ENCODE data around the gene UNC13B.
A peak's percentile ranks its signal among the peaks of the same experiment; 100 is the strongest.
"Not testable (repeated sequence)": the region's sequence is repeated elsewhere in the genome, so short reads cannot be mapped to it uniquely, and the experiment has no call there.

UNC13B gene

DNA sequence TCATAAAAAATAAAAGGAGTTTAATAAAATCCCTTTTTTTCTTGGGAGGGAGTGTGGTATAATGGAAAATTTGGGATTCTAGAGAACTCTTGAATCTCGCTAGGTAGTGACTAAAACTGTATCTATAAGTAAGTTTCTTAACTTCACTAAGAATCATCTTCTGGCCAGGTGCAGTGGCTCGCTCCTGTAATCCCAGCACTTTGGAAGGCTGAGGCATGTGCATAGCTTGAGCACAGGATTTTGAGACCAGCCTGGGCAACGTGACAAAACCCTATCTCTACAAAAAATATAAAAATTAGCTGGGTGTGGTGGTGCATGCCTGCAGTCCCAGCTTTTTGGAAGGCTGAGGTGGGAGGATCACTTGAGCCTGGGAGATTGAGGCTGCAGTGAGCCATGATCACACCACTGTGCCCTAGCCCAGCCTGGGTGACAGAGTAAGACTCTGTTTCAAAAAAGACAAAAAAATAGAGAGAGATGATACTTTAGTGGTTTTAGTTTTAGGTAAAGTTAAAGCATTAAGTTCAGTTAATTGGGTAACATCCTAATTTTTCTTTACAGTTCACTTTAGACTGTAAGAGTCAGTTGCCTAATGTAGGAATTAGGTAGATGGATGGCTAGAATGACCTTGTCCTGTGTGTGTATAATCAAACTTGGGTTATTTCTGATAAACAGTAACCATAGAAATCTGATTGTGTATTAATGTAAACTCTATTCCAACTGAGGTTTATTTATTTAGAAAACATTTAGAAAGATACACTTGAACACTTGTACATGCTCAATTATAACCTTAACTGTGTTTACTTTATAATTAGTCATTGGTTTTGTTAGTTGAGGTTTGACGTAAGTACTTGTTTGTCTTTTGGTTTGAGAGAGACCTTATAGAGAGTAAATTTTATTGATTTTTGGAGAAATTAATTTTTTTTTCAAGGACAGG, 17.8 kb downstream of the UNC13B start:
- Histone ChIP-seq H3K27me3 (no peaks in the 10 kb centered on the region), H3K27ac (no peak overlapping the region), H3K4me1 (no peaks in the 10 kb centered on the region), H3K4me2 (no peak overlapping the region), H4K20me1 (no peaks in the 10 kb centered on the region), H3K9ac (no peak overlapping the region), H3K36me3 (peaks cover 0 to 5% (median 0%) of the 10 kb centered on the region in 11 experiments; a peak in 2 of 22 replicates), H3K4me3 (no peak overlapping the region), H3K9me3 (replicated peaks in 1 of 11) (peaks cover 45 to 88% (median 54%) of the 10 kb centered on the region in 11 experiments)
- TF ChIP-seq Cebpa-rat (IDR thresholded peaks at IDR 0.05), result no peak

DNA sequence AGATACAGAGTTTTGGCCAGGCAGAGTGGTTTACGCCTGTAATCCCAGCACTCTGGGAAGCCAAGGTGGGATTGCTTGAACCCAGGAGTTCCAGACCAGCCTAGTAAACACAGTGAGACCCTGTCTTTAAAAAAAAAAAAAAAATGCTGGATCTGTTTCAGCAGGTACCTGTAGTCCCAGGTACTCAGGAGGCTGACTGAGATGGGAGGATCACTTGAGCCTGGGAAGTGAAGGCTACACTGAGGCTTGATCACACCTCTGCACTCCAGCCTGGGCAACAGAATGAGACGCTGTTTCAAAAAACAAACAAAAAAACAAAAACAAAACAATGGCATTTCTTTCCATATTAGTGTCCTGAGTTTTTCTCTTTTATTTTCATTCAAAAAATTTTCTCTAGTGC, 19.0 kb downstream of the UNC13B start:
- Histone ChIP-seq H3K9ac (no peak overlapping the region), H3K36me3 (peaks cover 0 to 5% (median 0%) of the 10 kb centered on the region in 11 experiments; a peak in 2 of 22 replicates), H3K4me1 (no peaks in the 10 kb centered on the region), H3K27me3 (no peaks in the 10 kb centered on the region), H4K20me1 (no peaks in the 10 kb centered on the region), H3K9me3 (replicated peaks in 1 of 11) (peaks cover 52 to 92% (median 65%) of the 10 kb centered on the region in 11 experiments), H3K27ac (no peak overlapping the region), H3K4me3 (no peak overlapping the region), H3K4me2 (no peak overlapping the region)
- TF ChIP-seq Cebpa-rat (IDR thresholded peaks at IDR 0.05), result no peak

DNA sequence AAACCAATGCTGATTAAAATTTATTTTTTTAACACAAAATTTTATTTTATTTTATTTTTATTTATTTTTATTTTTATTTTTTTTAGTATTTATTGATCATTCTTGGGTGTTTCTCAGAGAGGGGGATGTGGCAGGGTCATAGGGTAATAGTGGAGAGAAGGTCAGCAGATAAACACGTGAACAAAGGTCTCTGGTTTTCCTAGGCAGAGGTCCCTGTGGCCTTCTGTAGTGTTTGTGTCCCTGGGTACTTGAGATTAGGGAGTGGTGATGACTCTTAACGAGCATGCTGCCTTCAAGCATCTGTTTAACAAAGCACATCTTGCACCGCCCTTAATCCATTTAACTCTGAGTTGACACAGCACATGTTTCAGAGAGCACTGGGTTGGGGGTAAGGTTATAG, 20.6 kb downstream of the UNC13B start:
- H3K4me1 ChIP-seq, H4K20me1 ChIP-seq, H3K27ac ChIP-seq, H3K4me3 ChIP-seq, H3K27me3 ChIP-seq, H3K36me3 ChIP-seq, H3K4me2 ChIP-seq, H3K9ac ChIP-seq: not testable (repeated sequence)
- peaks cover 62 to 89% (median 70%) of the 10 kb centered on the region in 11 experiments for H3K9me3 ChIP-seq (replicated peaks in 1 of 11)

DNA sequence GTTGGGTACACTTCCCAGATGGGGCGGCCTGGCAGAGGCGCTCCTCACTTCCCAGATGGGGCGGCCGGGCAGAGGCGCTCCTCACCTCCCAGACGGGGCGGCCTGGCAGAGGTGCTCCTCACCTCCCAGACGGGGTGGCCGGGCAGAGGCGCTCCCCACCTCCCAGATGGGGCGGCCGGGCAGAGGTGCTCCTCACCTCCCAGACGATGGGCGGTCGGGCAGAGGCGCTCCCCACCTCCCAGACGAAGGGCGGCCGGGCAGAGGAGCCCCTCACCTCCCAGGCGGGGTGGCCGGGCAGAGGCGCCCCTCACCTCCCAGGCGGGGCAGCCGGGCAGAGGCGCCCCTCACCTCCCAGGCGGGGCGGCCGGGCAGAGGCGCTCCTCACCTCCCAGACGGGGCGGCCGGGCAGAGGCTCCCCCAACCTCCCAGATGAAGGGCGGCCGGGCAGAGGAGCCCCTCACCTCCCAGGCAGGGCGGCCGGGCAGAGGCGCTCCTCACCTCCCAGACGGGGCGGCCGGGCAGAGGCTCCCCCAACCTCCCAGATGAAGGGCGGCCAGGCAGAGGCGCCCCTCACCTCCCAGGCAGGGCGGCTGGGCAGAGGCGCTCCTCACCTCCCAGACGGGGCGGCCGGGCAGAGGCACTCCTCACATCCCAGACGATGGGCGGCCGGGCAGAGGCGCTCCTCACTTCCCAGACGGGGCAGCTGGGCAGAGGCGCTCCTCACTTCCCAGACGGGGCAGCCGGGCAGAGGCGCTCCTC, 21.4 kb downstream of the UNC13B start:
- H3K4me2 ChIP-seq, H3K36me3 ChIP-seq, H3K27ac ChIP-seq, H3K9ac ChIP-seq, H3K4me1 ChIP-seq, H4K20me1 ChIP-seq, H3K27me3 ChIP-seq: not testable (repeated sequence)
- Histone ChIP-seq H3K4me3 (peak overlapping the region in 1 of 10 experiments; percentile 24; a peak in 1 of 20 replicates), H3K9me3 (replicated peaks in 1 of 11) (peaks cover 62 to 85% (median 68%) of the 10 kb centered on the region in 11 experiments)

DNA sequence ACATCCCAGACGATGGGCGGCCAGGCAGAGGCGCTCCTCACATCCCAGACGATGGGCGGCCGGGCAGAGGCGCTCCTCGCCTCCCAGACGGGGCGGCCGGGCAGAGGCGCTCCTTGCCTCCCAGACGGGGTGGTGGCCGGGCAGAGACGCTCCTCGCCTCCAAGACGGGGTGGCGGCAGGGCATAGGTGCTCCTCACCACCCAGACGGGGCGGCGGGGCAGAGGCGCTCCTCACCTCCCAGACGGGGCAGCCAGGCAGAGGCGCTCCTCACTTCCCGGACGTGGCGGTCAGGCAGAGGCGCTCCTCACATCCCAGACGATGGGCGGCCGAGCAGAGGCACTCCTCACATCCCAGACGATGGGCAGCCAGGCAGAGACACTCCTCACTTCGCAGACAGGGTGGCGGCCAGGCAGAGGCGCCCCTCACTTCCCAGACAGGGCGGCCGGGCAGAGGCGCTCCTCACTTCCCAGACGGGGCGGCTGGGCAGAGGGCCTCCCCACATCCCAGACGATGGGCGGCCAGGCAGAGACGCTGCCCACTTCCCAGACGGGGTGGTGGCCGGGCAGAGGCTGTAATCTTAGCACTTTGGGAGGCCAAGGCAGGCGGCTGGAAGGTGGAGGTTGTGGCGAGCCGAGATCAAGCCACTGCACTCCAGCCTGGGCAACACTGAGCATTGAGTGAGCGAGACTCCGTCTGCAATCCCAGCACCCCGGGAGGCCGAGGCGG, 22.1 kb downstream of the UNC13B start:
- not testable (repeated sequence) for H4K20me1 ChIP-seq, H3K27ac ChIP-seq, H3K4me1 ChIP-seq, H3K27me3 ChIP-seq, H3K36me3 ChIP-seq, H3K4me2 ChIP-seq, H3K9ac ChIP-seq
- H3K4me3 ChIP-seq, result peak overlapping the region in 2 of 10 experiments; percentile 10 to 24; a peak in 1 of 20 replicates
- peaks cover 60 to 78% (median 68%) of the 10 kb centered on the region in 11 experiments for H3K9me3 ChIP-seq (replicated peaks in 1 of 11)

DNA sequence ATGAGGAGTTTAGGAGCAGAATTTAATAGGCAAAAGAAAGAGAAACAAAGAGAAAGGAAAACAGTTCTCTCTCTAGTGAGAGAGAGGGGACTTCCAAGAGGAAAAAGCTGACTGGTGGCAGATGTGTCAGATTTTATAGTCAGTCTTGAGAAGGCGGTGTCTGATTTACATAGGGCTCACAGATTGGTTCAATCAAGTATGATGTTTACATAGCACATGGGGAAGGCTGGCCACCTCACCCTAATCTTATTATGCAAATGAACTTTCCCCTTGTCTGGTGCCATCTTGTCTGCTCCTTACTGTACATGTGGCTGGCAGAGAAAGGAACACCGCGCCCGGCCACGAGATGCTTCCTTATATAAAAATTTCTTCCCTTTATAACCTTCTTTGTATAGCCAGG, 24.7 kb downstream of the UNC13B start:
- H3K27ac ChIP-seq, result no peak overlapping the region
- H3K27me3 ChIP-seq, result no peaks in the 10 kb centered on the region
- H3K4me1 ChIP-seq, result no peaks in the 10 kb centered on the region
- H3K36me3 ChIP-seq, result peaks cover 0 to 6% (median 0%) of the 10 kb centered on the region in 11 experiments; a peak in 1 of 22 replicates
- no peak overlapping the region for H3K4me3 ChIP-seq
- peaks cover 47 to 74% (median 63%) of the 10 kb centered on the region in 11 experiments for H3K9me3 ChIP-seq (replicated peaks in 1 of 11)
- no peak overlapping the region for H3K4me2 ChIP-seq
- TF ChIP-seq Cebpa-rat (IDR thresholded peaks at IDR 0.05), result no peak
- no peaks in the 10 kb centered on the region for H4K20me1 ChIP-seq
- no peak overlapping the region for H3K9ac ChIP-seq

DNA sequence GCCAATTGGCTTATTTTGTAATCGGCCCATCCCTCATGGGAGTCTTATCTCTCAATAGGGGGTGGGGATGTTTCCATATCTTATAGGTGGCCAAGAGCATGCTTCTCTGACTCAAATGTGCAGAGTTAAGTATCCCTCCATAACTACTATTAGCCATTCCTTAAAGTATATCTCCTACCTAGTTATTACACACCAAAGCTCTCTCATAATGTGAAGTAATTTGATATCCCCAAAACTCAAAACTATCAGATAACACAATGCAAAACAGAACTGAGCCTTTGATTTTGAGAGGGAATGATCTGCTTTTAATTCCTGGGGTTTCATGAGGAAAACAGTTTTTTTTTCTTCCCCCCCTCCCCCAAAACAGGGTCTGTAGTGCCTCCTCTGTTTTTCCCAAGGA, 28.4 kb downstream of the UNC13B start:
- no peaks in the 10 kb centered on the region for H3K27me3 ChIP-seq
- H3K9ac ChIP-seq, result no peak overlapping the region
- no peak overlapping the region for H3K4me3 ChIP-seq
- peaks cover 0 to 21% (median 0%) of the 10 kb centered on the region in 11 experiments; a peak in 5 of 22 replicates for H3K36me3 ChIP-seq
- no peaks in the 10 kb centered on the region for H3K4me1 ChIP-seq
- H3K4me2 ChIP-seq, result no peak overlapping the region
- no peak overlapping the region for H3K27ac ChIP-seq
- no peak for TF ChIP-seq Cebpa-rat (IDR thresholded peaks at IDR 0.05)
- H3K9me3 ChIP-seq (replicated peaks in 1 of 11), result peaks cover 50 to 73% (median 60%) of the 10 kb centered on the region in 11 experiments
- no peaks in the 10 kb centered on the region for H4K20me1 ChIP-seq

DNA sequence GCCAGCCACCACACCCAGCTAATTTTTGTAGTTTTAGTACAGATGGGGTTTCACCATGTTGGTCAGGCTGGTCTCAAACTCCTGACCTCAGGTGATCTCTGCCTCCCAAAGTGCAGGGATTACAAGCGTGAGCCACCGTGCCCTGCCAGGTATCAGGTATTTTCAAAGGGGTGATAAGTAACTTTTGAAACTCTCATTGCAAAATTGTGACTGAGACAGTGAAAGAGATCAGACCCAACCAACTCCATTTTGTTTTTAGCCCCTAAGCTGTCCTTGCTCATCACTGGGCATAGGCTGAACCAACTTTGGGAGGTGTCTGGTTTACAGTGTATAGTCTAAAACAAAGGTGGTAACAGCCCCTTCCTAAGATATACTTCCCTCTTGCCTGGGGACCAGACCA, 29.3 kb downstream of the UNC13B start:
- Histone ChIP-seq H3K4me2 (no peak overlapping the region), H3K27ac (no peak overlapping the region), H4K20me1 (no peaks in the 10 kb centered on the region), H3K27me3 (no peaks in the 10 kb centered on the region), H3K9me3 (replicated peaks in 1 of 11) (peaks cover 42 to 64% (median 51%) of the 10 kb centered on the region in 11 experiments), H3K4me1 (no peaks in the 10 kb centered on the region), H3K9ac (no peak overlapping the region), H3K36me3 (peaks cover 0 to 21% (median 0%) of the 10 kb centered on the region in 11 experiments; a peak in 5 of 22 replicates), H3K4me3 (no peak overlapping the region)
- TF ChIP-seq Cebpa-rat (IDR thresholded peaks at IDR 0.05), result no peak

DNA sequence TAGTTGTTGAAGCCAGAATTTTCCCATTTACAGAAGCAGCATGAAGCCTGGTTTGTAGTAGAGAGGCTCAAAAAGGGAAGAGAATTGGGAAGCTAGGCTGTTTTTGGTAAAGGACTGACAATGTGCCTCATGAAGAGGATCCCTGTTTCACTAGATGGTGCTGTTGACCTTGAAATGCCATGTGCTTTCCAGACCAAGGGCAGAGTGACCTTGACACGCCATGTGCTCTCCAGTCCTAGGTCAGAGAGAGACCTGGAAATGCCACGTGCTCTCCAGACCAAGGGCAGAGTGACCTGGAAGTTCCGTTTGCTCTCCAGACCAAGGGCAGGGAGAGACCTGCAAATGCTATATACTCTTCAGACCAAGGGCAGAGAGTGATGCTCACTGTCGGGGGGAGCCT, 32.0 kb downstream of the UNC13B start:
- H3K9me3 ChIP-seq (replicated peaks in 1 of 11), result peaks cover 48 to 71% (median 57%) of the 10 kb centered on the region in 11 experiments
- no peak overlapping the region for H3K4me3 ChIP-seq

More for the DNA sequence above, 32.0 kb downstream of the UNC13B start:
- no peaks in the 10 kb centered on the region for H3K4me1 ChIP-seq
- no peak overlapping the region for H3K9ac ChIP-seq
- H3K36me3 ChIP-seq, result peaks cover 0 to 21% (median 0%) of the 10 kb centered on the region in 11 experiments; a peak in 5 of 22 replicates
- no peak overlapping the region for H3K27ac ChIP-seq
- no peaks in the 10 kb centered on the region for H3K27me3 ChIP-seq
- TF ChIP-seq Cebpa-rat (IDR thresholded peaks at IDR 0.05), result no peak
- no peak overlapping the region for H3K4me2 ChIP-seq
- no peaks in the 10 kb centered on the region for H4K20me1 ChIP-seq
